ENCODE measurements around the gene DEGS2. TPM values are rescaled to one million over a fixed set of nuclear protein-coding genes. Genes with fewer than 3 reads are reported as not detected.
A peak's percentile ranks its signal among the peaks of the same experiment; 100 is the strongest.

The DEGS2 gene
- total RNA-seq, 1 experiment from 2014 or later = 94.2 TPM

DNA sequence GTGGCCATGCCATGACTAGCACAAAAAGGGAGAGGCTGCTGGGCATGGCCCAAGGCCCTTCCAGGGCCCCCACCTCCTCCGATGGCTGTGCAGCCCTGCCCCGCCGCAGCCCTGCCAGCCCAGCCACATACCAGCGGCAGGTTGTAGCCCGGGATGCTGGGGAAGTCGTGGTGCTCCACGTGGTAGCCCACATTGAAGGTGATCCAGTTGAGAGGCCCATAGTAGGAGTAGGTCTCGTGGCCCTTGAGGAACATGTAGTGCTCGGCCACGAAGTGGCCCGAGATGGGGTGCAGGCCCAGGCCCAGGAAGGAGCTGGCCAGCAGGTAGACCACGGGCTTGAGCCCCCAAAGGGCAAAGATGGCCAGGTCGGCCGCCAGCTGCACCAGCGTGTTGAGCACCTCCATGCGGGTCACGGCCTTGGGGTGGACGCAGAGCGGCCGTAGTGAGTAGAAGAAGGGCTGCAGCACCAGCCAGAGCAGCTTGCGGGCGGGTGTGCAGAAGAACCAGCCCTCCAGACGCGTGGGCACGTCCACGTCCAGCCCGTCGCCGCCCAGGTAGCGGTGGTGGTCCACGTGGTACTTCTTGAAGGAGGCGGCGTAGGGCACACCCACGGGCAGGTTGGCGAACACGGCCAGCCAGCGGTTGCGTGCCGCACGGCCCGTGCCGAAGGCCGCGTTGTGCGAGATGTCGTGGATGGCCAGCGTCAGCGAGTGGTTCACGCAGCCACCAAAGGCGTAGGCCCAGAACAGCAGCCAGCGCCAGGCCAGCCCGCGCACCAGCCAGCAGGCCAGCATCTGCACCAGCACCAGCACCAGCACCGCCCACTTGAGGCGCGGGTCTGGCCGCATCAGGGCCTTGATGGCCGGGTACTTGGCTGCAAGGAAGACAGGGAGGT is 10.4 kb downstream of the DEGS2 start:
- no peak for DNase-seq (ENCODE audit: low spot score)

DNA sequence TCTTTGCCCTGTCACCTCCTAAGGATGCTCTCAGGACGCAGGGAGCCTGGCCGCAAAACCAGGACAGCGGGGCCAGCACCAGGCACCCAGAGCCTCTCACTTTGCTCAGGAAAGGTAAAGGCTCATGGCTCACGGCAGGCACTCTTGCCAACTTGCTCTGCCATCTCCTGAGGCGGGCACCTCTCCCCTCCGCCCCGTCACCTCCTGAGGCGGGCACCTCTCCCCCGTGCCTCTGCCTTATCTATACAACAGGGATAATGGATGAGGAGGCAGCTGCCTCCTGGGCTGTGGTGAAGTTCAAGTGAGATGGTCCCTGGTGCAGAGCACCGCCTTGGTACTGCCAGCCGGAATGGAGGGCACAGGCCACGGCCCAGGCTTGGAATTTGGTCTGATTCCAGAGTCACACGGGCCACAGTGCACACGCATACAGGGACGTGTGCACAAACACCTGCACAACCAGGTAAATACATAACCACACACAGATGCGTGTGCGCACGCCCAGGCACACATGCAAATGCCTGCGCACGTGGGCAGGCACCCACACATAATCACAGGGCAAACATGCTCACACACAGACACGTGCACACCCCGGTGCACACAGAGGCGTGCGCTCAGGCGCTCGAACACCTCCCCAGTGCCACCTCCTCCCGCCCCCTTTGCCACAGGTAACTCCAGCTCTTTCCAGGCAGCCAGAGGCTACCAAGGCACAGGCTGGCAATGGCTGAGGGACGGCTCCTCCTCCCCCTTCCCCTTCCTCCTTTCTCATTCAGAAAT is 11.6 kb downstream of the DEGS2 start:
- peak; percentile 43 for DNase-seq (ENCODE audit: low spot score)

DNA sequence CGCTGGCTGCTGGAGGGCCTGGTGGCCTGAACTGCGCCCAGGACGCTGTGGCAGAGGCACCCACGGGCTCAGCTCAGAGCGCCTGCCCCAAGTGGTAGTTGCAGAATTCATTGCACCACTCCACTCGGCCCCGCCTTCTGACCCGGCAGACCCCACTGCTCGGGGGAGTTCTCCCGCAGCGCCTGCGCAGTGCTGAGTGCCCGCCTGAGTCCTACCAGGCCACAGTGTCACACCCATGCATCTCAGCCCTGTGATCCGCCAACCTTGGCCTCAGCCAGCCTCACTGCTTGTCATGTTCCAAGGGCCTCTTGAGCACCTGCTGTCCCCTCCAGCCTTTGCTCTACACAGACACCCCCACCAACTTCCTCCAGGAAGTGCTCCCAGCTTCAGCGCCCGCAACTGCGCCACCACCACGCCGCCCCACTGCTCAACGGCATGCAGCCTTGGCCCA is 12.2 kb downstream of the DEGS2 start:
- DNase-seq (ENCODE audit: low spot score) = peak; percentile 40

DNA sequence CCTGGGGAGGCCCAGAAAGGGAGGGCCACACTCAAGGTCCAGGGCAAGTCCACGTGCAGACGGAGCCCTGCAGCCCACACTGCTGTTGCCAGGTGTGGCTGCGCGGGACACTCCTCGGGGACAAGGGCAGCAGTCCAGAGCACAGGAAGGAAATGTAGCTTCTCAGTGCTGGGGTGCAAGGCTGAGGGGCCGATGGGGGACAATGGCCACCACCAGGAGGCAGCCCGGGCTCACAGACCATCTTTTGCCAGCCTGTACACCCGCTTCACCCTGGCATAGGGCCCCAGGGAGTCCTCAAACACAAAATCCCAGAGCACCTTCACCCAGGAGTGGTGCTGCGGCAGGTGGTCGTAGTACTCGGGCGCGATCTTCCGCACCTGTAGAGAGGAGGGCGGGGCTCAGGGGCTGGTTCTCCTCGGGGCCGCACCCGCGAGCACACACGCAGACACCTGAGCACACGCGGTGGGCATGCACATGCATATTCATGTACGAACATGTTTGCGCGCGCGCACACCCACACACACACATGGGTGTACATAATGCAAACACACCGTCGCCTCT is 12.8 kb downstream of the DEGS2 start:
- peak; percentile 12 for DNase-seq (ENCODE audit: low spot score)

DNA sequence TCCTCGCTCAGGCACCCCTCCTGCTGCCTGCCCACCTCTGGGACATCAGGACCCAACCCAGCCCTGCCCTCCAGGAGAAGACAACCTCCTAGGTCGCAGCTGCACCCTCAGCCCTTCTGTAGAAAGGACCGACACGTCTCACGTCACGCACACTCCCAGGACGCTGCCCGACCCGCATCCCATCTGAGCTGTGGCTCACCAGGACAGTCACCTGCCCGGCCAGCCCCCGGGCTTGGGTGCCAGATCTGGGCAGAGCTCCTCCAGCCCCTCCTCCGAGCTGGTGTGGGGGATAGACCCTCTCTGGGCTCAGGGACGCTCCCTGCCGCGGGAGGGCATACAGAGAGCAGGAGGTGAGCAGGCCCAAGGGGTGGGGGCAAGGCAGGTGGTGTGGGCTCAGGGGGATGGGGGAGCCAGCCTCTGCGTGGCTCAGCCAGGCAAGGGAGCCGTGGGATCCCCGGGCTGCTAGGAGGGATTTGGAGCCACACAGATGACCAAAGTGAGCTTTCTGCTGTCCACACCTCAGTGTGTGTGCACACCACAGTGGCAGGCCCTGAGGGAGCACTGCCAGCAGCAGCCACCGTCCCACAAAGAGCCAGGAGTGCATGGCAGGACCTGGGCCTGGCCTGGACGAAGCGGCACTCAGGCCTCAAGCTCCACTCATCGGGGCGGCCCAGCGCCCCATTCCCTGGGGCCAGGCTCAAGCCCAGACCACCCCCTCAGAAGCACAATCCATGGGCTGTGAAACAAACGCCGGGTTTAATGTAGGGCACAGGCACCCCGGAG is 13.6 kb downstream of the DEGS2 start:
- no peak for DNase-seq (ENCODE audit: low spot score)

DNA sequence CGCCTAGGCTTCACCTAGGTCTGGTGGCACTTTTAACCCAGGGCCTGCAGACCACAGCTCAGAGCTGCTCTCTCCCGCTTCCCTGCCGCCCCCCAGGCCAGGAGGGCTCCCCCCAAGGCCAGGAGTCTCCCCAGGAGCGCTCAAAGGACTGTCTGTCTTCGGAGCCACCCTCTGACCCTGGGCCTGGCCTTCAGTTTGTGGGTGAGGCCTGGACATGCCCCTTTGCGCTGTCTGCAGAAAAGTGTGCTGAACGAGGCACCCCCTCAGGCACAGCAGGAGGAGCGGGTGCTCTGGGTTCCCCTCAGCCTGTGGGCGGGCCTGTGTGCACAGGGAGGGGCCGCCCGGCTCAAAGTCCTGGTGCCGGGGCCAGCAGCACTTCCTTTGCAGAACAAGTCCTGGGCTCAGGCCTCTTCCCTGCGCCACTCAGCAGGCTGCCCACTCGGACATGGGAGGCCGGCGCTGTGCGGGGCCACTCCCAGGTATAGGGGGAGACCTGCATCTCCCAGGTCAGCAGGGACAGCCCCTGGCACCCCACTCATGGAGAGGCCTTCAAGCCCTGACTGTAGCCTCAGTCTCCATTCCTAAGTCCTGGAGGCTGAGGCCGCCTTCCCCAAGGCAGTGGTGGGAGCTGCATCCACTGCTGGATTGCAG is 14.3 kb downstream of the DEGS2 start:
- DNase-seq (ENCODE audit: low spot score) = peak; percentile 72

DNA sequence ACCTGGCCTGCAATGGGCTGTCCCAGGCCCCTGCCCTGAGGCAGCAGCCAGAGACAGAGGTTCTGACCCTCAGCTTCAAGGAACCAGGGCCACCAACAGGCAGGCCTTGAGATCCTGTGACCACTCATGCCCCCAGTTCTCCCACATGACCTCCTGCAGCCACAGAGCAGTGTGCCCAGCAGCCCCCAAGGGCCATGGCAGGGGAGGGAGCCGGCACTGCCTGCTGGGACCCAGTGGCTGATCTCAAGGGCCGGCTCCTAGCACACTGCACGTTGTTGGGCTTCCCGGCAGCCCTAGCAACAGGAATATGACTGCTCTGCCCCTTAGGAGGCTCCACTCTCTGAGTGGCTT is 14.8 kb downstream of the DEGS2 start:
- no peak for DNase-seq (ENCODE audit: low spot score)

DNA sequence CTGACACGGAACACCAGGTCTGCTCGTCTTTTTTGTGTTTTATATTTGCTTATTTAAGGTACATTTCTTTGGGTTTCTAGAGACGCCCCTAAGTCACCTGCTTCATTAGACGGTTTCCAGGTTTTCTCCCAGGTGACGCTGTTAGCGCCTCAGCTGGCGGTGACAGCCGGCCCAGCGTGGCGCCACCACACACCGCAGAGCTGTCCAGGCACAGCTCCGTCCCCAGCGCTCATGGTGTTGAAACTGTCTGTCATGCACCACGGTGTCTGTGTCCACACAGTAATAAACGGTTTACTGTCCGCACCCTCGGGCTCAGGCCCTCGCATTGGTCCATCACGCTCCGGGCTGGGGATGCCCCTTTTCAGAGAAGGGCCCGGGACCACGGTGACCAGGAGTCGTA is 15.5 kb downstream of the DEGS2 start:
- DNase-seq (ENCODE audit: low spot score) = no peak

DNA sequence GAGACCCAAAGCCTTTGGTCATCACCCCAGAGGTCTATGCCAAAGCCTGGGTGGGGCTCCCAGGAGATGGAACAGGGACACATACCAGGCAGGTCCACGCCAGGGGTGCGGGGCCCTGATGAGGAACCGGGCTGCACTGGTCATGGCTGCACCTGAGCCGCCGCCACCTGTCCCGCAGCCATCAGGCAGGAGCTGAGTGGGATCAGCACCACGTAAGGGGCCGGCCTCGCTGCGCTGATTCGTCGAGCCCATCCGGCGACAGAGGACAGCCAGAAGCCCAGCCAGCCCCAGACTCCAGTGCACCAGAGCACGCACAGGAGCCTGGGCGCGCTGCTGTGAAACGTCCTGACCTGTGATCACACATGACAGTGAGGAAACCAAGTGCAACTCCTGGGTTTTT is 15.9 kb downstream of the DEGS2 start:
- DNase-seq (ENCODE audit: low spot score) = no peak

DNA sequence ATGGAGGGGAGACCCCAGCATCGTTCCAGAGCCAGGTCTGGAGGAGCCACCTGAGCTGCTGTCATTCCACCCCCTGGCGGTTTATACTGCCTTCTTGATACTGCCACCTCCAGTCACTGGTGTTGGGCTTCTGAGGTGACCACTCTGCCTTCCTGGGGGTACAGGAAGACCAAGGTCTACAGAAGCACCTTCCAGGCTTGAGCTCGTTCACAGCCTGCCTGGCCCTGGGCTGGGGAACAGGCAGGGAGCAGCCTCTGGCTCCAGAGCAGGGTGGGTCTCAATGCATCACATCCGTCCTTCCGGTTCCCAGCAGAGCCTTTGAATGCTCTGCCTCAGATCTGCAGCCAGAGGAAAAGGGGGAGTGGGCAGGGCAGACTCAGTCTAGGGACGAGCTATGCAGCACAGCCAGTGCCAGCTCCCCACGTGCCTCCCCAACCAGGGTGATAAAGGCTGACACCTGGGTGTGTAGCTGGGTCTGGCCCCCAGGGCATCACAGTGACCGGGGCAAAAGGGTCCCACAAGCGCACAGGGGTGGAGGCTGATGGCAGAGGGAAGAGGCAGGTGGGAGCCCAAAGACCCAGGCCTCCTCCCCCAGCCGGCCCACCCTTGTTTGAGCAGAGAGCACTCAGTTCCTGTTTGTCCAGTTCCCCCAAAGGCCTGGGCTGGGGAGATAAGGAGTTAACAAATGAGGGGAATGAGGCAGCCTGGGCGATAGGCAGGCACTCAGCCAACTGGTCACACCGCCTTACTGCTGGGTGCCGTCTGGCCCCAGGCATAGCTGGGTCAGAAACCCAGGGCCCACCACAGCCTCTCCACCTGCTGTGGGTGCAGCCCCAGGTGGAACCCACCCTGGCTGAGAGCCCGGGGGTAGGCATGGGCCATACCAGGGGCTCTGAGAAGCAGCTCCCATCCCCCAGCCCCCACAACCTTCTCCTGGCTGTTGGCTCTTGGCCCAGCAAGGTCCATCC is 17.1 kb downstream of the DEGS2 start:
- DNase-seq (ENCODE audit: low spot score) = peak; percentile 88

DNA sequence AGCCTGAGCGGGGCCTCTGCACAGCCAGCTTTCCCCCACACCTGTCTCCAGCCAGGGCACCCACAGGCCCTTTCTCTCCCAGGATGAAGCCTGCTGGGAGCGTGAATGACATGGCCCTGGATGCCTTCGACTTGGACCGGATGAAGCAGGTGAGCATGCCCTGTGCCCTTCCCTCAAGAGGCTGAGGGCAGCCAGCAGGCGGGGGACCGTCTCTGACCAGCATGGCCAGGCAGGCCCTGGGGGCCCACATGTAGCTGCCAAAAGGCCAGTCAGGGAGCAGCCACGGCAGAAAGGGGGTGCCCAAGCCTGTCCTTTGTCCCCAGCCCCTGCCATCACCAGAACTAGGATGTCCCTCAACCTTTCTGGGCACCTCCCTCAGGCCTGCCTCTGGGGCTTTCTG is 18.3 kb downstream of the DEGS2 start:
- DNase-seq (ENCODE audit: low spot score) = no peak

DNA sequence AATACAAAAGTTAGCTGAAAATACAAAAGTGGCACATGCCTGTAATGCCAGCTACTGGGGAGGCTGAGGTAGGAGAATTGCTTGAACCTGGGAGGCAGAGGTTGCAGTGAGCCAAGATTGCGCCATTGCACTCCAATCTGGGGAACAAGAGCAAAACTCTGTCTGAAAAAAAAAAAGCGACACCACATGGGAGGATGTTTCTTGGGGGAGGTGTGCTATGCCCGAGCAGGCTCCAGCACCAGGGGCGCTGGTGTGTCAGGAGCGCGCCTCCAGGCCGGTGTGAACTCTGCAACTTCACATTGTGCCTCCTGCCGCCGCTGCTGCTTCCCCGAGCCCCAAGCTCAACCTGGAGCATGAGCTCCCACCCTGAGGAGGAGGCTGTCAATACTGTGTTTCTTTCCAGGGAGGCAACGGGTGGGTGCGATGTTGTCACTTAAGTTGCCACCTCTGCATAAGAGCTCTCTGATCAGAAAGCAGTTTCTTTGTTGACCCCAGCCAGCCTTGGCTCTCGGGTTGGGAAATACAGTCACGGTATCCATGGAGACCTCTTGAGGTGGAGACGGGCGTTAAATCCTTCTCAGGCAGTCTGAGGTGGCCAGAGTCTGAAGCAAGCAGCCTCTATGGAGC is 18.9 kb downstream of the DEGS2 start:
- peak; percentile 31 for DNase-seq (ENCODE audit: low spot score)

DNA sequence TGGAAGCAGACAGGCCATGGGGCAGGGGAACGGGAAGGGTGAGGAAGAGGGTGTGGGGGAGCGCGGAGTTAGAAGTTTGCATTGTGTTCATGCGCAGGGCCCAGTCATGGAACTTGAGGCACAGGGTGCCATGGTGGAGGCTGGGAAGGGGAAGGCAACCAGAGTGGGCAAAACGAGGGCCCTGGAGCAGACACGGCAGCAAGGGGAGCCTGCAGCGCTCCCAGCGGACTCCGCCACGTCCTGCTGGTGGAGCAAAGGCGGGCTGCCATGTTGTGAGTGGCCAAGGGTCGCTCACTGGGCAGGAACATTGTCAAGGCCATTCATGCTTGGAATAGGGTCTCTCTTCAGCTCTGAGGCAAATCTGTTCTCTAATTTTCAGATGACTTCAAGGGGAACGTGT is 20.5 kb downstream of the DEGS2 start:
- no peak for DNase-seq (ENCODE audit: low spot score)

DNA sequence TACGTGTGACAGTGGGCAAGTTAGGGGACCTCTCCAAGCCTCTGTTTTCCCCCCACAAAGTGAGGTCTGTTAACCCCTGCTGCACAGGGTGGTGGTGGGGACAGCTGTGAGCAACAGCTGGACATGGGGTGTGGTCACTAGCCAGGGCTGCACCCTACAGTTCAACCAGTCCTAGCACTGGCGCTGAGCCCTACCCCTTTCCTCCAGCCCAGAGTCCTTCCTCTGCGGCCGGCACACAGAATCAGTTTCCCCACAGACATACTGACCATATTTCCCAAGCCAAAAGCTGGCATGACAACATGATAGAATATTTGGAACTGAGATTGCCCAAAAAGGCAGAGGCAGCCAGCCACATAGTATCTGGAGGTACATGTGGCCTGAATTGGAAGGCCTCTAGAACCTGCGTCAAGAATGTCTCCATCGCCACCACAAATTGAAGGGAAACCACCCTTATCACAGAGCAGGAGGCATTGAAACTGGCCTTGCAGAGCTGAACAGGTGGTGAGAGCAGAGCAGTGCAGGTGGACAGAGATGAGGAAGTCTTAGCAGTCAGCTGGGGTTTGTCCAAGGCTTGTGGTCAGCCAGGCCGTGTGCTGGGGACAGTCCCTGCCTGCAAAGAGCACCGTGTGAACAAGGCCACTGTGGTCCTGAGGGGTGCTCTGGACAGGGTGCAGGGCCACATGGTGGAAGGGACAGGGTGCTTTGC is 21.2 kb downstream of the DEGS2 start:
- DNase-seq (ENCODE audit: low spot score) = peak; percentile 57

DNA sequence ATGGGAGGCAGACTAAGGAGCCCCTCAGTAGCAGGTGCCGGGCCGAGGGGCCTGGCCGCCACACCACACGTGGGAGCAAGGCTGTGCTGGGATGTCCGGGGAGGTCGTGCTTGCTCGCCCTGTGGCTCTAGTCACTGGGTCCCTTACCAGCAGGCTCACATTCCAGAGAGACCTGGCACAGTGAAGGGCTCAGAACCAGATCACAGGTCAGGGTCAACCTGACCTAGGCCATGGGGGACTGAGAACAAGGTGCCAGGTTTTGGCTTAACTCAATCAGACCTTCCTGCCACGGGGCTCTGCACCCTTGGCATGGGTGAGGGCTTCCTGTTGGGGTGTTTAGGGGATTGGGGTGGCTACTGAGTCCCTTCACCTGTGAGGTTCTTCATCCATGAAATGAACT is 22.3 kb downstream of the DEGS2 start:
- DNase-seq (ENCODE audit: low spot score) = no peak

DNA sequence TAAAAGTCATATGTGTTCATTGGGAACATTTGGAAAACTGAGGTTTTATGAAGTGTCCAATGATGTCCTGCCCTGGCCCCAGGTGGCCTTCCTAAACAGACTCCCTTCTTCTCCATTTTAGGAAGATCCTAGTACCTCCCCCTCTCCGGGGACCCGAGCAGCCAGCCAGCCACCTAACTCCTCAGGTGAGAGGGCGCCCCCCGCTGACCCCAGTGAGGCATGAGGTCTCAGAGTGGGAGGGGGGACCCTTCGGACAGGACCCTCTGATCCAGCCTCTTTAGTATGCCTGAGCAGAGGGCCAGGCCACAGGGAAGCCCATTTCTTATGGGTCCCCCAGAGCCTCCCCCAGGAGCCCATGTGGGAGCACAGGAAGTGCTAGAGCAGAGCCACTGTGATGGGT is 23.7 kb downstream of the DEGS2 start:
- no peak for DNase-seq (ENCODE audit: low spot score)

DNA sequence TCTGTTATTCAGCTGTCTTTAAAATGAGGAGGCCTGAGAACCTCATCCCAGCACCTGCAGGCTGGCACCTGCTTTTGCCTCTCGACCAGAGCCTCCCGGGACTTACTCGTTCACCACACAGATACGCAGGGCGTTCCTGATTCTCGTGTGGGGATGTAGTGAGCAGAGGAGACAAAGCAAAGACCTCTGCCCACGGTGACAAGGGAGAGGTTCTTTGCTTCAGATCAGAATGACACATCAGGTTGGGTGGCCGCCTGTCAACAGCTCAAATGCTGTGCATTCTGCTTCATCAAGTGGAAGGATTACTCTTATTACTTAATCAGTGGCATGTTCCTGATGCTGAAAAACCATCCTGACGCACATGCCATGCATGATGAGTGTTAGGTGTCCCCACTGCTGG is 24.4 kb downstream of the DEGS2 start:
- DNase-seq (ENCODE audit: low spot score) = no peak

DNA sequence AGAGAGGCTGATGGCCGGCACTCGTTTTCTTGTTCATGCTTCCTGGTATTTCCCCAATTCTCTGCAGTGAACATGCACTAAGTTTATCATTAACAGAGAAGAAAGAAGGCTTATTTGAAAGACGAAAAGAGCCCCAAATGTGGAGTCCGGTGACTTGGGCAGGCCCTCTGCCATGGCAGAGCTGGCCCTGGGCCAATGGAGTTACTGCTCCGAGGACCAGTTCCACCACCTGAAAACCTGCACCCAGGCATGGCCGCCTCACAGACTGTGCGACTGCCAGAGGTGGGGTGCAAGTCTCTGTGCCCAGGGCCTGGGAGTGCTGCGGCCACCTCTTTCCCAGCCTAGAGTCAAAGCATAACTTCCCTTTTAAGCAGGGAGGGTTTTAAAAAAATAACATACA is 24.9 kb downstream of the DEGS2 start:
- DNase-seq (ENCODE audit: low spot score) = peak; percentile 25

All from HT-29 (cell line).